Body of pancreas (tissue), 4 donors: ENCODE results near the gene GMPPA.

Experiments used
- POLR2A ChIP-seq, 3 donors: fragments of 450-650 bp; IDR thresholded peaks; one replicate each; pipeline ENCODE4 v1.6.1; 2016; ENCODE audit warnings: antibody characterized with exemption in 3 of 3, mild to moderate bottlenecking in 2 of 3
- TF ChIP-seq, protein P1 (sequence below), 7 experiments: fragments of 450-650 bp in 4 of 7; fragments of 200-600 bp in 3 of 7; sonication (generic) in 3 of 7; IDR thresholded peaks; one replicate each; pipeline ENCODE4 v1.5.1; 2016 to 2019; ENCODE audit warnings: antibody characterized with exemption in 7 of 7

DNA sequence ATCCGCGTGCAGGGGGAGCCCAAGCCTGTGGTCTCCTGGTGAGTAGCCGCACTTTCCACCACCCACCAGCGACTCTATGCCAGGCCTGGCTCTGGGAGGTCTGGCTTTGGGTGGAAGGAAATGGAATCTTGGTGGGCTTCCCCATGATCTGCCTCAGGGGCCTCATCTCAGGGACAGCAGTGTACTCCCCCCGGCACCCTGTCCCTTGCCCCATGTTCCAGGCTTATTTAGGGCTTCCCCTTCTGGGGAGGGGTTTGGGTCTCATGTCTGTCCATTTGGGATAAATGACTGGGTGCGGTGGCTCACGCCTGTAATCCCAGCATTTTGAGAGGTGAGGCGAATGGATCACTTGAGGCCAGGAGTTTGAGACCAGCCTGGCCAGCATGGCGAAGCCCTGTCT, 36.3 kb upstream of the GMPPA start:
- TF ChIP-seq, protein P1, sequence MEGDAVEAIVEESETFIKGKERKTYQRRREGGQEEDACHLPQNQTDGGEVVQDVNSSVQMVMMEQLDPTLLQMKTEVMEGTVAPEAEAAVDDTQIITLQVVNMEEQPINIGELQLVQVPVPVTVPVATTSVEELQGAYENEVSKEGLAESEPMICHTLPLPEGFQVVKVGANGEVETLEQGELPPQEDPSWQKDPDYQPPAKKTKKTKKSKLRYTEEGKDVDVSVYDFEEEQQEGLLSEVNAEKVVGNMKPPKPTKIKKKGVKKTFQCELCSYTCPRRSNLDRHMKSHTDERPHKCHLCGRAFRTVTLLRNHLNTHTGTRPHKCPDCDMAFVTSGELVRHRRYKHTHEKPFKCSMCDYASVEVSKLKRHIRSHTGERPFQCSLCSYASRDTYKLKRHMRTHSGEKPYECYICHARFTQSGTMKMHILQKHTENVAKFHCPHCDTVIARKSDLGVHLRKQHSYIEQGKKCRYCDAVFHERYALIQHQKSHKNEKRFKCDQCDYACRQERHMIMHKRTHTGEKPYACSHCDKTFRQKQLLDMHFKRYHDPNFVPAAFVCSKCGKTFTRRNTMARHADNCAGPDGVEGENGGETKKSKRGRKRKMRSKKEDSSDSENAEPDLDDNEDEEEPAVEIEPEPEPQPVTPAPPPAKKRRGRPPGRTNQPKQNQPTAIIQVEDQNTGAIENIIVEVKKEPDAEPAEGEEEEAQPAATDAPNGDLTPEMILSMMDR (IDR thresholded peaks at IDR 0.05), result no peak
- TF ChIP-seq POLR2A (IDR thresholded peaks at IDR 0.05), result no peak
